ENCODE data around the gene DIAPH2.

DIAPH2 gene

GRCh38 chrX:96907516-96908272 lies 223.1 kb downstream of the DIAPH2 start:
- no peak overlapping the region for H3K4me3 ChIP-seq (ENCODE audit: control insufficient read depth, low read depth, low read length)
- DNase-seq (ENCODE audit: low read depth) = no peak
- TF ChIP-seq CTCF (IDR thresholded peaks at IDR 0.05; ENCODE audit: control insufficient read depth, insufficient read depth, low read depth, low read length, missing control alignments) = no peak

GRCh38 chrX:96909291-96909690 lies 224.6 kb downstream of the DIAPH2 start:
- no peak for TF ChIP-seq CTCF (IDR thresholded peaks at IDR 0.05; ENCODE audit: control insufficient read depth, insufficient read depth, low read depth, low read length, missing control alignments)
- no peak overlapping the region for H3K4me3 ChIP-seq (ENCODE audit: control insufficient read depth, low read depth, low read length)
- DNase-seq (ENCODE audit: low read depth) = no peak

GRCh38 chrX:96918864-96919263 lies 234.2 kb downstream of the DIAPH2 start:
- no peak overlapping the region for H3K4me3 ChIP-seq (ENCODE audit: control insufficient read depth, low read depth, low read length)
- DNase-seq (ENCODE audit: low read depth) = no peak
- no peak for TF ChIP-seq CTCF (IDR thresholded peaks at IDR 0.05; ENCODE audit: control insufficient read depth, insufficient read depth, low read depth, low read length, missing control alignments)

- no peak for TF ChIP-seq CTCF (IDR thresholded peaks at IDR 0.05; ENCODE audit: control insufficient read depth, insufficient read depth, low read depth, low read length, missing control alignments)
- DNase-seq (ENCODE audit: low read depth) = no peak
- H3K4me3 ChIP-seq (ENCODE audit: control insufficient read depth, low read depth, low read length) = no peak overlapping the region
Measured at GRCh38 chrX:96919672-96920071, 235.0 kb downstream of the DIAPH2 start.

- TF ChIP-seq CTCF (IDR thresholded peaks at IDR 0.05; ENCODE audit: control insufficient read depth, insufficient read depth, low read depth, low read length, missing control alignments) = no peak
- DNase-seq (ENCODE audit: low read depth) = no peak
- no peak overlapping the region for H3K4me3 ChIP-seq (ENCODE audit: control insufficient read depth, low read depth, low read length)
Measured at GRCh38 chrX:96924581-96924980, 239.9 kb downstream of the DIAPH2 start.

GRCh38 chrX:96929036-96929435 lies 244.4 kb downstream of the DIAPH2 start:
- no peak for TF ChIP-seq CTCF (IDR thresholded peaks at IDR 0.05; ENCODE audit: control insufficient read depth, insufficient read depth, low read depth, low read length, missing control alignments)
- DNase-seq (ENCODE audit: low read depth) = no peak
- no peak overlapping the region for H3K4me3 ChIP-seq (ENCODE audit: control insufficient read depth, low read depth, low read length)
